DMS153 treated with DMSO at 0.1 percent for 48 hours (cell line): ENCODE measurements around the gene UBTF.

ENCODE experiments used
- DNase-seq: peaks from one replicate; lab custom pipeline; 2025; ENCODE audit not compliant: unreplicated experiment; lab: John Stamatoyannopoulos, UW

UBTF gene

GRCh38 chr17:44214230-44214494, 5.3 kb downstream of the UBTF start:
- no peak for DNase-seq

GRCh38 chr17:44213403-44214229, 5.9 kb downstream of the UBTF start:
- no peak for DNase-seq

DNA sequence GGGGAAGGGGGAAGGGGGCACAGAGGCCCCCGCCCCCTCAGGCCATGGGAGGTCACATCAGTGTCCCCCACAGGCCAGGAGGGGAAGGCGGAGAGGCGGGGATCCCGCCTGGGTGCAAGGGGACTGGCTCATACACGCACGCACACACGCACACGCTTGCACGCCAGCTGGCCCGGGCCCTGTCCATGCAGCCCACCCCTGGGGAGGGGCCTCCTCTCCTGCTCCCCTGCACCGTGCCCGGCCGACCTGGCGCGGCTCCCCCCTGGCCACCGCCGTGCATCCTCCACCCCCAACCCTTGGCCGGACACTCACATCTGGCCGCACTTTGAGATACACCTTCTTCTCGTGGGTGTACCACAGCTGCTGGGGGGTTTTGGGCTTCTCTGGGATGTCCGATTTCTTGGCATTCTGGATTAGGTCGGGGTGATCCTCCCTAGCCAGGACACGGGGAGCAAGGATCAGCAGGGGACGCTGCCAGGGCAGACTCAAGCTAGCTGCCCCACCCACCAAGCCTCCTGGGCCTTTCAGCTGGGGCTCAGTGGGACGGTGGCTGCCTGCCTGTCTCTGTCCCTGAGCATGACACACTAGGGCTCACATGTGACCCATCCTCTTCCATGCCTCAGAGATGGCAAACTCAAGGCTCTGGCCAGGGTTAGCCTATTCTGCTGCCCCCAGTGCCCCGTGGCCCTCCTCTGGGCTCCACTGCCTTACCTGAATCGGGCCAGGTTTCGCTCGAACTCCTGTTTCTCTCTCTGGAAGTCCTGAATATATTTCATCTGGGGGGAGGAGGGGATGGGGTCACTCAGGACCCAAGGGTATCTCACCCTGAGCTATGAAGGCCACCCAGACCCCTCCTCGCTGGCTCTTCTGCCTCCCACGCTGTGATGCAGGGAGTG, 6.7 kb downstream of the UBTF start:
- no peak for DNase-seq

DNA sequence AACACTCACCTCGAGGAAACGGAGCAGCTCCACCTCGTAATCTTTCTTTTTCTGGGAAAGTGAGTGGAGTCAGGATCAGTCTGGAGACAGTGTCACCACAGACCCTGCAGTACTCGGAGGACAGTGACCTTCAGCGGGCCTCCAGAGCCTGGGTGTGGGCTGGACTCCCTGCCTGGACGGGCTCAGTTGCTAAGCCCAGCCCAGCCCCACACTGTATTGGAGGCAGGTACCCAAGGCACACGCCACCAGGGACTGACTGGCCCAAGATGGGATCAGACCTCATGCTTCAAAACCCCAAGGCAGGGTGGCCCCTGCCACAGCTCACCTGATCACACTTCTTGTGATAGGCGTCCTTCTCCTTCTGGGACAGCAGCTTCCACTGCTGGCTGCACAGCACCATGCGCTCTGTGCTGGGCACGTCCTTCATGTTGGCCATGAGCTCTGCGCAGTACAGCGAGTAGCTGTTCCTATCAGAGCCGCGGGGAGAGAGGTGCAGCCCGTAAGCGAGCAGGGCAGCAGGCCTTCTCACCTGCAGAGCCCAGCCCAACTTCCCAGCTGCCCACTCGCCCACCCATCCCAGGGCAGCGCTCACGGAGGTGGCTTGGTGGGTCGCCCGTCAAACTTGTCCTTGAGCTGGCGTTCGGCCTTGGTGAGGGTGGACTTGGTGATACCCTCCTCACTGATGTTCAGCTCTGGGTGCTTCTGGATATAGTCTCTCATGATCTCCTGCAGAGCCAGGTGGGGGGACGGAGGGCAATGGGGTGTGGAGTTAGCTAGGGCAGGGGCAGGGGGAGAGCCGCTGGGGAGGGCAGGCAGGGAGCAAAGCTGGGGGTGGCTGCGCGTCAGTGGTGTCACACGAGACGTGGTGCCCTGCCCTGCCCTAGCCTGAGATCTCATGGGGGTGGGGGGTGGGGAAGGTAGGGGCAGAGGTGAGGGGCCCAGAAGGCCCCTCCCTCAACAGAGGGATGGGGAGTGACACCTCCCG, 7.9 kb downstream of the UBTF start:
- no peak for DNase-seq

- DNase-seq, result peak; percentile 81
Observed at GRCh38 chr17:44210342-44211192, 8.9 kb downstream of the UBTF start.

DNA sequence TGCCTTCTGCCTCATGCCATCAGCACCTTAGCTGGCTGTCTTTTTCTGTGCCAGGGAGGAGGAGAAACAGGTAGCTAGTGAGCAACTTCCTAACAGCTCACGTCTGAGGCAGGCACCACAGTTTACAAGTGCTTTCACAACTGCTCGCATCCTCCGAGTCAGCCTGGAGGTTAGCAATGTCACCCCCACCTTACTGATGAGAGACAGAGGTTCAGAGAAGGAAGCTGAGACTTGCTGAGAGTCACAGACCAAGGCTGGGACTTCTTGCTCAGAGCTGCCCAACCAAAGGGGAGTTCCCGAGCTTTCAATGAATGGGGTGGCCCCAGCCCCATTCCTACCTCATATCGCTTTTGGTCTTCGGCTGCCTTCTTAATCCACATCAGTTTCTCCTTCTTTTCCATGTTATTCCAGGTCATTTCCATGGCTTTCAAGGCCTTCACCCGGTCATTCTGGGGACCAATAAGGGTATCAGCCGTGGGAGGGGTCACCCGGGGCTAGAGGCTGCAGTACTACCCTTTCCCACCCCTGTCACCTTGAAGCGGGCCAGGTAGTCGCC, 9.6 kb downstream of the UBTF start:
- DNase-seq, result no peak

DNA sequence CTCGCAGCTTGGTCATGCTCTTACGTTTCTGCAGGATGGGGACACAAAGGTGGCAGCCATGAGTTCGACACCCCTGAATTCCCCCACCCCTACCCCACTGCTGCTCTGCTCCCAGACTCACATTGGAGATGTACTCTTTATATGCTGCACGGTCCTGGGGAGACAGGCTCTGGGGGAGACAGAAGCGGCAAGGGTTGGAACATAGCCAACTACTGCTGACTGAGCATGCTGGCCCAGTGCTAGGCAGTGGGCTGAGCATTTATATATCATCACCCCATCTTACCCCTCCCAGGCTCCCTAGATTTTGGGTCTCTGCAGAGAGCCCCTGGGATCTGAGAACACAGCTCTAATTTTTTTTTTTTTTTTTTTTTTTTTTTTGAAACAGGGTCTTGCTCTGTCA, 11.7 kb downstream of the UBTF start:
- DNase-seq, result no peak

GRCh38 chr17:44207319-44207718, 12.2 kb downstream of the UBTF start:
- DNase-seq, result no peak

- DNase-seq, result no peak
Observed at GRCh38 chr17:44206825-44207155, 12.7 kb downstream of the UBTF start.

DNA sequence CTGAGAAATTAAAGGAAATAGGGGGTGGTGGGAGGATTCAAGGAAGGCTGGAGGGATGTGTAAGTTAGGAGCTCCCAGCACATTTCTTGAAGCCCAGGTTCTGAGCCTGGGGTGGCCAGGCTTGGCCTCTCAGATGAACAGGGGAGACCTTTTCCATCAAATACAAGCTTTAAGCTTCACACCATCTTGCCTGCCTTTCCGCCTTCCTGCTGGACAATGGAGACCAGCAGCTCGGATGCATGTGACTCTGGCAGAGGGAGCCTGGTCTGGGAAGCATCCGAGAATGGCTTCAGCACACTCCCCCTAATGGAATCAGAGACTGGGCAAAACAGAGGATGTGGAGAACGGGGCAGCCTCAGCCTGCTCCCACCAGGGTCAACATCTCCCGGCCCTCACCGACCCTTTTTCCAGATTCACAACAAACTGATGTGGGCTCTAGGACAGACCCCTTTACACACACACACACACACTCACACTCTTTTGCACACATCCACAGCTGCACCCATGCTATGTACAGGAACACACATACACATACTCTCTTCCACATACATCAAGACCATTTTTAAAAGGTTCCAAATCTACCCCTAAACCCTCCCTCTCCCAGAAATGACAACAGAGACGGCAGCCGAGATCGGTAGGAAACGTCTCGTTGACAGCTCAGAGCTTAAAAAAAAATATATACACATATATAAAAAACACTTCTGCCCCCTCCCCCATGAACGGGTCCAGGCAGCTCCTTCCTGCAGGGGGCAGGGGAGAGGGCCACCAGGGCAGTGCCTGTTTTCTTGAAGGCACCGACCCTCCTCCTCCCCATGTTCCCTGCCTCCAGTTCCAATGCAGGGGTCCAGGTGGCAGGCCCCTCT, 13.3 kb downstream of the UBTF start:
- DNase-seq, result no peak

- no peak for DNase-seq
Observed at GRCh38 chr17:44204441-44204882, 15.0 kb downstream of the UBTF start.

DNA sequence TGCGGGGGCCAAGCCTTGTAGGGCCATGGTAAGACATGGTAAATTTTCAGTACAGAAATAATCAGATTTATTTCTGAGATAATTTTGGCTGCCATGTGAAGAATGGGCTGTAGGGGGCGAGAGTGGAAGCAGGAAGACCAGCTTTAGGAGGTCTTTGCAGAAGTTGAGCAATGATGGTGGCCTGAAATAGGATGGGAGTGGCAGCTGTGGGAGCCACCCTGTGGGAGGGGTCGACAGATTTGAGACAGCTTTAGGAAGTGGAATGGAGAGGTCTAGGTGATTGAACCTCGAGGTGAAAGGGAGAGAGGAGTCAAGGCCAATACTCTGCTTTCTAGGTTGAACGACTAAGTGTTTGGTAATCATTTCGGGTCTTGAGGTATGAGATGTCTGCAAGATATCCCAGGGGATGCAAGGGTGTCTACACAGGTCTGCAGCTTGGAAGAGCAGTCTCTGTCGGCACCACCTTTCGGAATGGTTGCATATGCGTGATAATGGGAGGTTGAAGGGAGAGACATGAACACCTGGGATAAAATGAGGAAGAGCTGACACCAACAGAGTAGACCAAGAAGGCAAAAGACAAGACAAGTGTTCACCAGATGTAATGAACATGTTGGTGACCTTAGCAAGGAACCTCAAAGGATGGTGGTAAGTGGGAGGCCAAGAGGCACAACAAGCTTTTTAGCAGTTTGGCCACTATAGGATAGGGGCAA, 15.6 kb downstream of the UBTF start:
- peak; percentile 2 for DNase-seq

GRCh38 chr17:44202756-44203155, 16.7 kb downstream of the UBTF start:
- no peak for DNase-seq

DNA sequence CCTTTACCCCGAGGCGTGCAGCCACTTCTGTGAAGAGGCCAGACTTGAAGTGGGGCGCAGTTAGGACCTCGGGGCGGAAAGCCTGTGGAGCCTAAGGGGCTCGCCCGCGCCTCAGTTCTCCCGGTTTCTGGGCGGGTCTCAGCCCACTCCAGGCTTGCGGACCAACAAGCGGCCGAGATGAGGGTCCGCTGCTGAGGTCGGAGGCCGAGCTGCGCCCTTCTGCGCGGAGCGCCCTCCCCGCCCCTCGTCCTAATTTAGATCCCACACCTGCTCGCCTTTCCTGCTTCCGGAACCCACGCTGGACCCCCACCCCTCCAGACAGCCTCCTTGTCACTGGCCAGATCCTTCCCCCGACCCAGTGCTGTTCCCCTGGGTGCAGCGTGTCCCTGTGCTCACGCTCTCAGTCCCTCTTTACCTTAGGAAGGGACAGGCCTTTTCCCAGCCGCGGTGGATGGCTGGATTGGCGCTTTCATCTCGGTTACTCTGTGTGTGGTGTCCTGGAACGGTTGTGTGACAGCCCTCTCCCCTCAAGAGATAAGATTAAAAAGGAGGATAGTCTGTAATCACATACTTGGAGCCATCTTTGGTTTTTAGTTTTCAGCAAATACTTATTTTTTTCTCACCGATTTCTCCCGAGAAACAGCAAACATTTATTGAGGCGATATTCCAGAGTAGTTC, 18.9 kb downstream of the UBTF start:
- no peak for DNase-seq

GRCh38 chr17:44199553-44200477, 19.7 kb downstream of the UBTF start, which contains the start of gene ATXN7L3:
Gene ATXN7L3, minus strand, starts transcription at chr17:44199884. Its CDS starts 1,814 bp downstream, at chr17:44198070.
- DNase-seq, result peak; percentile 88

- no peak for DNase-seq
Observed at GRCh38 chr17:44198721-44199552, 20.5 kb downstream of the UBTF start.
